GM15510 (cell line): ENCODE measurements around the gene ASB13.

Experiments used
- POLR2A ChIP-seq: IDR thresholded peaks from 3 replicates; pipeline ENCODE4 v1.6.1; 2011; ENCODE audit warnings: borderline replicate concordance; ENCODE audit not compliant: insufficient read length; ENCODE audit errors: extremely low read depth

The ASB13 gene

GRCh38 chr10:5659702-5660528 lies 6.5 kb downstream of the ASB13 start:
- TF ChIP-seq POLR2A = no peak

- no peak for TF ChIP-seq POLR2A
Measured at GRCh38 chr10:5658871-5659618, 7.3 kb downstream of the ASB13 start.

- TF ChIP-seq POLR2A = no peak
Measured at GRCh38 chr10:5656737-5657579, 9.4 kb downstream of the ASB13 start.

GRCh38 chr10:5655121-5655520 lies 11.3 kb downstream of the ASB13 start:
- no peak for TF ChIP-seq POLR2A

GRCh38 chr10:5654218-5654755 lies 12.1 kb downstream of the ASB13 start:
- no peak for TF ChIP-seq POLR2A

- TF ChIP-seq POLR2A = no peak
Measured at GRCh38 chr10:5652746-5653145, 13.6 kb downstream of the ASB13 start.

GRCh38 chr10:5651388-5651764 lies 15.0 kb downstream of the ASB13 start:
- TF ChIP-seq POLR2A = no peak

- no peak for TF ChIP-seq POLR2A
Measured at GRCh38 chr10:5650664-5651387, 15.6 kb downstream of the ASB13 start.

GRCh38 chr10:5649746-5650145 lies 16.6 kb downstream of the ASB13 start:
- TF ChIP-seq POLR2A = no peak

- TF ChIP-seq POLR2A = no peak
Measured at GRCh38 chr10:5648494-5649457, 17.6 kb downstream of the ASB13 start.

GRCh38 chr10:5647507-5648240 lies 18.7 kb downstream of the ASB13 start:
- TF ChIP-seq POLR2A = no peak

- TF ChIP-seq POLR2A = no peak
Measured at GRCh38 chr10:5645944-5646617, 20.3 kb downstream of the ASB13 start.
